KMS-11 (cell line): ENCODE results near the gene SLC26A6.
A peak's percentile ranks its signal among the peaks of the same experiment; 100 is the strongest.

Experiments used
- H2AFZ ChIP-seq: fragments of 200-600 bp; sonication (generic); 2 replicates; pipeline ENCODE4 v1.6.1; 2016; ENCODE audit warnings: antibody characterized with exemption, mixed run types, low read depth
- H3K27ac ChIP-seq: fragments of 200-600 bp; sonication (generic); 2 replicates; pipeline ENCODE4 v1.6.1; 2016; ENCODE audit warnings: mild to moderate bottlenecking, mixed run types
- H3K27me3 ChIP-seq: fragments of 200-600 bp; sonication (generic); 2 replicates; pipeline ENCODE4 v1.6.1; 2017; ENCODE audit warnings: mild to moderate bottlenecking, low read depth, mixed run types, moderate library complexity; ENCODE audit not compliant: insufficient read depth
- H3K36me3 ChIP-seq: fragments of 200-600 bp; sonication (generic); 2 replicates; pipeline ENCODE4 v1.6.1; 2017; ENCODE audit warnings: mild to moderate bottlenecking, mixed run types; ENCODE audit not compliant: insufficient read depth
- H3K4me1 ChIP-seq: fragments of 200-600 bp; sonication (generic); 2 replicates; pipeline ENCODE4 v1.6.1; 2016; ENCODE audit warnings: mild to moderate bottlenecking, low read depth, mixed run types; ENCODE audit not compliant: poor library complexity, severe bottlenecking
- H3K4me2 ChIP-seq: fragments of 200-600 bp; sonication (generic); 2 replicates; pipeline ENCODE4 v1.7.0; 2016; ENCODE audit warnings: mild to moderate bottlenecking, mixed run types
- H3K4me3 ChIP-seq: fragments of 200-600 bp; sonication (generic); IDR thresholded peaks from 2 replicates; pipeline ENCODE4 v1.6.1; 2017; ENCODE audit warnings: low read depth, low read length, mixed read lengths; ENCODE audit not compliant: insufficient read depth
- H3K79me2 ChIP-seq: fragments of 200-600 bp; sonication (generic); 2 replicates; pipeline ENCODE4 v1.6.1; 2016; ENCODE audit warnings: low read depth, mixed run types; ENCODE audit not compliant: insufficient read depth
- H3K9ac ChIP-seq: fragments of 200-600 bp; sonication (generic); 2 replicates; pipeline ENCODE4 v1.6.1; 2016; ENCODE audit warnings: mild to moderate bottlenecking, mixed run types
- H4K20me1 ChIP-seq: fragments of 200-600 bp; sonication (generic); 2 replicates; pipeline ENCODE4 v1.6.1; 2016; ENCODE audit warnings: mild to moderate bottlenecking, mixed run types; ENCODE audit not compliant: insufficient read depth
- CTCF ChIP-seq: fragments of 200-600 bp; sonication (generic); conservative IDR thresholded peaks from 2 replicates; pipeline ENCODE4 v1.6.1; 2017; ENCODE audit warnings: low read depth, mild to moderate bottlenecking, antibody characterized with exemption, low read length, moderate library complexity, mixed read lengths

SLC26A6 gene

GRCh38 chr3:48656061-48656840, 21.0 kb upstream of the SLC26A6 start:
- no peak for TF ChIP-seq CTCF
- Histone ChIP-seq H2AFZ (no peak overlapping the region), H3K9ac (no peak overlapping the region), H3K4me2 (no peak overlapping the region), H4K20me1 (no peaks in the 10 kb centered on the region), H3K27ac (no peak overlapping the region), H3K4me3 (no peak overlapping the region), H3K4me1 (peaks cover 20% of the 10 kb centered on the region), H3K79me2 (no peaks in the 10 kb centered on the region), H3K27me3 (no peaks in the 10 kb centered on the region), H3K36me3 (no peaks in the 10 kb centered on the region)

DNA sequence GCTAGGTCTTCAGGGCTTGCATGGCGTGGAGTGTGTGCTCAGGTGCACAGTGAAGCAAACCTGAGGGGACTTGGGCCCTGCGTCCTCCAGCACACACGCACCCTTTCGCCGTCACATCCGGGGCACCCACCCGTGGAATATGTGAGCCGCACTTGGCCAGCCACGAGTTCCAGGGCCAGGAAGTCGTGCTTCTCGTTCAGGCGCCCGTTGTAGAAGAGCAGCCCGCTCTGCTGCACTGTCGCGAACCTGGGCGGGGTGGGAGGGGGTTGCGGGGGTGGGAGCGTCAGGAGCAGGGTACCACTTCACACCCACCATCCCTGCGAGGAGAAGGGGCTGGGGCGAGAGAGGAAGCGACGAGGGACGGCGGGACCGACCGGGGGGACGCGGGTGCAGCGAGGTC, 20.3 kb upstream of the SLC26A6 start:
- Histone ChIP-seq H3K27me3 (no peaks in the 10 kb centered on the region), H4K20me1 (no peaks in the 10 kb centered on the region), H2AFZ (no peak overlapping the region), H3K79me2 (no peaks in the 10 kb centered on the region), H3K9ac (no peak overlapping the region), H3K4me3 (no peak overlapping the region), H3K27ac (no peak overlapping the region), H3K4me2 (no peak overlapping the region), H3K4me1 (peaks cover 20% of the 10 kb centered on the region), H3K36me3 (no peaks in the 10 kb centered on the region)
- no peak for TF ChIP-seq CTCF

DNA sequence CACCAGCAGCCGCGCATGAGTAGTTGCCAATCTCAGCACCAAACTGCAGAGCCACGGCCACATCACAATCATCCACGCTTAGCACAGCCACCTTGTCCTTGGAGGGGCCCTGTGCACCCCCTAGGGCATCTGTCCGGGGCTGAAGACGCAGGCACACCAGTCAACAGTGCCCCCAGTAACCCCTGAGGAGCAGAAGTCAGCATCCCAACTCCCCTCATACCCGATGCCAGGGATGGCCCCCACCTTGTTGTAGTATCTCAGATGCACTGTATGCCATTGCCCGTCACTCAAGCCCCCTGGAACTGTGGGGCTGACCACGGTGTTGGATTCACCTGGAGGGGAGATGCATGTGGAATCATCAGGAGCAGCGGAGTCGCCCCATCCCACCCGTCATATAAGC, 19.8 kb upstream of the SLC26A6 start:
- Histone ChIP-seq H3K9ac (no peak overlapping the region), H3K27ac (no peak overlapping the region), H3K4me2 (no peak overlapping the region), H2AFZ (no peak overlapping the region), H3K4me3 (no peak overlapping the region), H3K27me3 (no peaks in the 10 kb centered on the region), H3K36me3 (no peaks in the 10 kb centered on the region), H4K20me1 (no peaks in the 10 kb centered on the region), H3K79me2 (no peaks in the 10 kb centered on the region), H3K4me1 (peaks cover 20% of the 10 kb centered on the region)
- no peak for TF ChIP-seq CTCF

DNA sequence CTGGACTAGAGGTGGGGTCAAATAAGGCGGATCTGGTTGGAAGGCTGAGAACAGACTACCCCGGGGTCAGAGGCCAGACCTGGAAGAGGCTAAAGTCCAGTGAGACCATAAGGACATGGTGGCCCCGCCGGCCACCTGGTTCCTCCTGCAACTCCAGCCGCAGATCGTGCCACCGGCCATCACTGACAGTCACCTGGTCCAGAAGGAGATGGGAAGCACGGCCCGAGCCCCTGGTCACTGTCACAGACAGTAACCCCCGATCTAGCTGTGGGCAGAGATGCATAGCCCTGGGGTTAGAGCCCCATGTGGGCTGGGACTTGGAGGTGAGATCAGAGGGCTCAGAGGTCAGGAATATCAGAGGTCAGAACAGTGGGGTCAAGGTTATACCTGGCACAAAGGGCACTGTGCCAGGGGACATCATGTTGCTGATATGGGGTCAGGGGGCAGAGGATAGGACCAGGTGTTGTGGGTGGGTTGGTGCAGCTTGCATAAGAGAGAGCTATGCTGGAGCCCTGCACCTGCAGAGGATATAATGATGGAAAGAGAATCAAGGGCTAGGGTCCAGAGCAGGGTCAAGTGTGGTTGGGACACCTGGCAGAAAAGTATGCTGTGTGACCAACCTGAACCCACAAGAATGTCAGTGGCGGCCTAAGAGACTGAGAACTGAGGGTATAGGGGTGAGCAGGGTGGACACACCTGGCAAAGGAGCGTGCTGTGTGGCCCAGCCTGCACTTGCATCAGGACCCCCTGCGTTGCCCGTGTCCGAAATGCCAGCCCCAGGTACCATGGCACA, 17.9 kb upstream of the SLC26A6 start:
- no peak overlapping the region for H3K4me3 ChIP-seq
- H3K9ac ChIP-seq = no peak overlapping the region
- no peaks in the 10 kb centered on the region for H3K79me2 ChIP-seq
- peak overlapping the region; percentile 25; the same call in 1 of the 2 replicates for H3K4me2 ChIP-seq
- peaks cover 20% of the 10 kb centered on the region for H3K4me1 ChIP-seq
- TF ChIP-seq CTCF = no peak
- H4K20me1 ChIP-seq = no peaks in the 10 kb centered on the region
- no peak overlapping the region for H2AFZ ChIP-seq
- H3K27ac ChIP-seq = no peak overlapping the region
- no peaks in the 10 kb centered on the region for H3K27me3 ChIP-seq
- no peaks in the 10 kb centered on the region for H3K36me3 ChIP-seq
